AG04450 (cell line): ENCODE measurements around the gene OSMR. TPM values are rescaled to one million over a fixed set of nuclear protein-coding genes. Genes with fewer than 3 reads are reported as not detected.
"Not testable (repeated sequence)": the region's sequence is repeated elsewhere in the genome, so short reads cannot be mapped to it uniquely, and the experiment has no call there.

ENCODE experiments used
- CTCF ChIA-PET: fragments of 300-600, 350-600 bp; formaldehyde crosslinking; extraction: SDS; loops from one replicate; lab custom pipeline; 2022; ENCODE audit warnings: antibody characterized with exemption, inconsistent platforms; lab: Charles Lee
- POLR2A ChIA-PET: fragments of 350-600 bp; formaldehyde crosslinking; extraction: SDS; loops from one replicate; lab custom pipeline; 2021; ENCODE audit warnings: antibody characterized with exemption, inconsistent platforms; lab: Yijun Ruan, JAX
- DNase-seq: peaks from one replicate; pipeline ENCODE4 v3.0.0-alpha.2; 2011; ENCODE audit warnings: low read depth, low spot score
- H3K27ac ChIP-seq: one replicate; pipeline ENCODE4 v1.5.1; 2012; ENCODE audit warnings: low read depth, low read length, control low read depth
- H3K27me3 ChIP-seq: one replicate; pipeline ENCODE4 v1.6.0; 2012; ENCODE audit warnings: low read length; ENCODE audit not compliant: control insufficient read depth, insufficient read depth
- H3K4me3 ChIP-seq: 2 replicates; pipeline ENCODE4 v1.5.1; 2011; ENCODE audit warnings: mild to moderate bottlenecking, low read depth, low read length, control low read depth
- H3K9me3 ChIP-seq: 2 replicates; pipeline ENCODE4 v1.5.1; 2012; ENCODE audit warnings: low read length; ENCODE audit not compliant: control insufficient read depth, insufficient read depth
- polyA plus RNA-seq: library from polyadenylated mRNA; depleted of rRNA; stranded (reverse); fragments of >200 nt; gene quantifications from 2 replicates; pipeline ENCODE4 v1.2.3, GENCODE V29; 2011
- TF ChIP-seq, protein P1 (sequence below): IDR thresholded peaks from 2 replicates; pipeline ENCODE4 v1.5.1; 2011; ENCODE audit warnings: low read depth, low read length, control low read depth, inconsistent platforms

Gene OSMR
- polyA plus RNA-seq, 1 experiment: 100 TPM

DNA sequence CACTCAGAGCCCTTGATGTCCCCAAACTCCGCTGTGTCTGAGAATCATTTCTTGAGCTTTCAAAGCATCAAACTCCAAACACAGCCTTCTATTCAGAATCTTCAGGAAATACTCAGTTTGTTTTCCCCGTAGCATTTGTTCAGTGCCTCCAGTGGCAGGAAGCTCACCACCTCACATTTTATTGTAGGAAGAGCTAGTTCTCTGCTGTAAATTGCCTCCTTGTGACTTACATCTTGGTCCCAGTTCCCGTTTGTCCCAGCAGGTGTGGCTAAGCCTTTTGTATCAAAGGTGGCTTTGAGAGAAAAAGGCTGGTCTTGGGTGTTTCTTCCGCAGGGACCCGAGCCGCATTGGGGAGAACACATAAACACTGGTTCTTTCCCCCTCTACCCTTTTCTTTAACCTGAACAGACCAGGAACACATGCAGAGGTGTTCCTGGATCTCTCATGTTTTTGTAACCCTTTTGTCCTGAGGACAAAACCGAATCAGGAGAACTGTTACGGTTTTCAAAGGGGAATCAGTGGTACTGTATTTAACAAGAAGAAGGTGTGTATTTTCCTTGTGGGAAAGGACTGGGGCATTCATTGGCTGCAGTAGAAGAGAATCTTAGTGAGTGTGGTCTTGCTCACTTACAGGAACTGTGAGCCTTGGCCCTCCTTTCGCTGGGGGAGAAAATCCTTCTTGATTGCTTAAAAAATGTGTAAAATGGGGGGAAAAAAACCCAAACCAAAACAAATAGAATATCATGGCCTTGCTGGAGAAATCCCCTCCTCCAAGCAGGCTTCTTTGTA, 1.9 kb downstream of the OSMR start:
- TF ChIP-seq, protein P1, sequence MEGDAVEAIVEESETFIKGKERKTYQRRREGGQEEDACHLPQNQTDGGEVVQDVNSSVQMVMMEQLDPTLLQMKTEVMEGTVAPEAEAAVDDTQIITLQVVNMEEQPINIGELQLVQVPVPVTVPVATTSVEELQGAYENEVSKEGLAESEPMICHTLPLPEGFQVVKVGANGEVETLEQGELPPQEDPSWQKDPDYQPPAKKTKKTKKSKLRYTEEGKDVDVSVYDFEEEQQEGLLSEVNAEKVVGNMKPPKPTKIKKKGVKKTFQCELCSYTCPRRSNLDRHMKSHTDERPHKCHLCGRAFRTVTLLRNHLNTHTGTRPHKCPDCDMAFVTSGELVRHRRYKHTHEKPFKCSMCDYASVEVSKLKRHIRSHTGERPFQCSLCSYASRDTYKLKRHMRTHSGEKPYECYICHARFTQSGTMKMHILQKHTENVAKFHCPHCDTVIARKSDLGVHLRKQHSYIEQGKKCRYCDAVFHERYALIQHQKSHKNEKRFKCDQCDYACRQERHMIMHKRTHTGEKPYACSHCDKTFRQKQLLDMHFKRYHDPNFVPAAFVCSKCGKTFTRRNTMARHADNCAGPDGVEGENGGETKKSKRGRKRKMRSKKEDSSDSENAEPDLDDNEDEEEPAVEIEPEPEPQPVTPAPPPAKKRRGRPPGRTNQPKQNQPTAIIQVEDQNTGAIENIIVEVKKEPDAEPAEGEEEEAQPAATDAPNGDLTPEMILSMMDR: no peak
- peaks cover 5% of the 10 kb centered on the region; the same call in 1 of the 2 replicates for H3K9me3 ChIP-seq
- CTCF ChIA-PET: interaction anchor here (1.0 to 1.7 kb wide), 6 partner anchors 10 to 406 kb away, joined by 3 to 11 read pairs (median 4); no protein-coding TSS in a partner anchor
- peak overlapping the region; percentile 89 for H3K4me3 ChIP-seq
- no peak overlapping the region for H3K27ac ChIP-seq
- no peaks in the 10 kb centered on the region for H3K27me3 ChIP-seq
- no peak for DNase-seq
- POLR2A ChIA-PET: interaction anchor here (0.5 to 1.4 kb wide), 2 partner anchors 25 to 577 kb away, joined by 3 to 7 read pairs; partner anchors contain the start of gene DAB2

DNA sequence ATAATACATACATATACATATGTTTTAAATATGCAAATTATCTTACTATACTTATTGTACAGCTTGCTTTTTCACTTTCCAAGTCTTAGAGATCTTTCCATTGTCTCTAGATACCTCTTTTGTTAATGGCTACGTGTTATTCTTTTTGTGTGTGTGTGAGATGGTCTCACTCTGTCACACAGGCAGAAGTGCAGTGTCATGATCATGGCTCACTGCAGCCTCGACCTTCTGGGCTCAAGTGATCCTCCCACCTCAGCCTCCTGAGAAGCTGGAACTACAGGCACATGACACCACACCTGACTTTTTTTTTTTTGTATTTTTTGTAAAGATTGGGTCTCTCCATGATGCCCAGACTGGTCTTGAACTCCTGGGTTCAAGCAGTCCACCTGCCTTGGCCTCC, 2.8 kb downstream of the OSMR start:
- Histone ChIP-seq H3K9me3 (peaks cover 5% of the 10 kb centered on the region; the same call in 1 of the 2 replicates), H3K27ac (no peak overlapping the region), H3K4me3 (peak overlapping the region; percentile 89; the same call in 1 of the 2 replicates), H3K27me3 (no peaks in the 10 kb centered on the region)
- TF ChIP-seq, protein P1: no peak
- CTCF ChIA-PET: interaction anchor here (1.0 to 1.6 kb wide), 3 partner anchors 11 to 232 kb away, joined by 3 to 4 read pairs (median 4); no protein-coding TSS in a partner anchor
- DNase-seq: no peak
- POLR2A ChIA-PET: no interaction called here

DNA sequence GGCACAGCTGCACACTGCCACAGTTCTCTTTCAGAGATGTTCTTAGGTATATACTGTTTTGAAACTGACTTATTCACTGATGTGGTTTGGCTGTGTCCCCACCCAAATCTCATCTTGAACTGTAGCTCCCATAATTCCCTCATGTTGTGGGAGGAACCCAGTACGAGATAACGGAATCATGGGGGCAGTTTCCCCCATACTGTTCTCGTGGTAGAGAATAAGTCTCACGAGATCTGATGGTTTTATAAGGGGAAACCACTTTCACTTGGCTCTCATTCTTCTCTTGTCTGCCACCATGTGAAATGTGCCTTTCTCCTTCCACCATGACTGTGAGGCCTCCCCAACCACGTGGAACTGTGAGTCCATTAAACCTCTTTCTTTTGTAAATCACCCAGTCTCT, 5.8 kb downstream of the OSMR start:
- H3K27me3 ChIP-seq, DNase-seq, POLR2A ChIA-PET, H3K9me3 ChIP-seq, H3K4me3 ChIP-seq, H3K27ac ChIP-seq, CTCF ChIA-PET: not testable (repeated sequence)

DNA sequence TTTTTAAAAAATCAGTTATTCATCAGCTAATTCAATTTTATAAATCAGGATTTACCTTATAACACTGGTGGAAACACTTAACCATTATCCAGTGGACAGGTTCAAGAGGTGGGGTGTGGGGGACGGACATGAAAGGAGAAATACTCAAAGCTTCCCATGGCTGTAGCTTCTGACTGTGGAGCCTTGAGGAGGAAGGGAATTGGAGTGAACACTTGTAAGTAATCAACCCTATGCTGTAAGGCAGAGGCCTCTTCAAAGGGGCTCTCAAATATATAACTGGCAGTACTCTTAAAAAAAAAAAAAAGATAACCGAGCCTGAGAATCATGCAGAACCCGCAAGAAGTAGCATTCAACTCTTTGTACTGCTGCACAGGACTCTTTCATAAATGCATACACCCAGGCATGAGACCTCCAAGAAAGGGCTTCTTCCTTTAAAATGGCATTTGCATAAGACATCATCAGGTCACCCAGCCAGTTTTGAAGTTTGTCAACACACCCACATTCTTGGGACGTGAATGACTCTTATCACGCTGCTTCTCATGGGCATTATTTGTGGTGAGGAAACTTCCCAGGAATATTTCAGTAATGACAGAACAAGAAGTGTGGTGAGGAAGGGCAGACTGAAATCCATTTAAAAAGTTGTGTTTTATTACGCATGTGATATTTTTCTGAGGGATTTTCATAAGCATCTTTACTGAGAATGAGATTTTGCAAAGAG, 8.1 kb downstream of the OSMR start:
- no peaks in the 10 kb centered on the region for H3K27me3 ChIP-seq
- no peak overlapping the region for H3K4me3 ChIP-seq
- ChIA-PET CTCF (interaction anchor here (0.7 kb wide), 1 partner anchor 16 kb away, joined by 3 read pairs; no protein-coding TSS in a partner anchor), POLR2A (interaction anchor here (0.7 kb wide), 1 partner anchor 385 kb away, joined by 3 read pairs; no protein-coding TSS in a partner anchor)
- peak overlapping the region; percentile 59 for H3K27ac ChIP-seq
- peaks cover 5% of the 10 kb centered on the region; the same call in 1 of the 2 replicates for H3K9me3 ChIP-seq
- peak; percentile 39 for DNase-seq
- TF ChIP-seq, protein P1: no peak

DNA sequence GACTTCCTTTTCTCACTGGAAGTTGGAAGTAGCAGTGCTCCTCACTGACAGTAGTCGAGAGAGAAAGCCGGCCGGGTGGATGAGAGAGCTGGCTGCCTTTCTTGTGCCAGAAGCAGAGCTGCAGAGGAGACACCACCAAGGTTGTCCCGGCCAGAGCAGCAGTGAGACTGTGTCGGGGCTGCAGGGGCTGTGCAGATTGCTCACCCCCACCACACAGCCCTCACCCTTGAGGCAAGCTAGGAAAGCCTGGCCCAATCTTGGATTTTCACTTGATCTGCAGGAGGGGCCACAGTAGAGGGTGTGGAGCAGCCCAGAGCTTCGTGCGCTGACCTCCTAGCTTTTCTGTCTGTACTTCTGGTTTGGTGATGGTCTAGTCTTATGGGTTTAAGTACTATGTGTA, 9.1 kb downstream of the OSMR start:
- TF ChIP-seq, protein P1: no peak
- POLR2A ChIA-PET: no interaction called here
- H3K27ac ChIP-seq: no peak overlapping the region

More for the DNA sequence above, 9.1 kb downstream of the OSMR start:
- H3K27me3 ChIP-seq: no peaks in the 10 kb centered on the region
- CTCF ChIA-PET: no interaction called here
- H3K9me3 ChIP-seq: peaks cover 5% of the 10 kb centered on the region; the same call in 1 of the 2 replicates
- no peak for DNase-seq
- no peak overlapping the region for H3K4me3 ChIP-seq
